Body of pancreas (tissue), 4 donors: ENCODE results near the gene SOX6. TPM values are rescaled to one million over a fixed set of nuclear protein-coding genes. Genes with fewer than 3 reads are reported as not detected.
"Not testable (repeated sequence)": the region's sequence is repeated elsewhere in the genome, so short reads cannot be mapped to it uniquely, and the experiment has no call there.

Experiments used
- ATAC-seq: fragments of 150-250 bp; one replicate; pipeline ENCODE4 v1.9.1; 2016
- DNase-seq, 4 donors: peaks; one replicate each; pipeline ENCODE4 v3.0.0-alpha.2; 2019
- H3K27ac ChIP-seq, 4 donors: fragments of 200-600 bp; sonication (generic); 1 replicate in 3 of 4; 2 replicates in 1 of 4; pipeline versions ENCODE4 v1.5.1 to v1.6.1; 2016 to 2019; ENCODE audit warnings: mild to moderate bottlenecking in 1 of 4, mixed read lengths in 1 of 4, moderate library complexity in 1 of 4
- H3K27me3 ChIP-seq, 2 donors: fragments of 200-600 bp; sonication (generic); one replicate each; pipeline ENCODE4 v1.6.0; 2016; ENCODE audit warnings: mild to moderate bottlenecking in 1 of 2
- H3K36me3 ChIP-seq, 2 donors: fragments of 200-600 bp; sonication (generic); replicated peaks in 1 of 2; 2 replicates each; pipeline ENCODE4 v1.5.1; 2016; ENCODE audit warnings: low read depth in 2 of 2; ENCODE audit not compliant: insufficient read depth in 1 of 2
- H3K4me1 ChIP-seq: fragments of 200-600 bp; sonication (generic); one replicate; pipeline ENCODE4 v1.6.0; 2016
- H3K4me3 ChIP-seq, 2 donors: fragments of 200-600 bp; sonication (generic); 1 replicate in 1 of 2; 2 replicates in 1 of 2; pipeline ENCODE4 v1.5.1; 2016 to 2019
- H3K9me3 ChIP-seq, 3 donors: fragments of 200-600 bp; sonication (generic); 1 replicate in 2 of 3; 2 replicates in 1 of 3; pipeline ENCODE4 v1.5.1; 2016
- CTCF ChIP-seq, 7 experiments: fragments of 450-650 bp in 4 of 7; fragments of 200-600 bp in 3 of 7; sonication (generic) in 3 of 7; IDR thresholded peaks; one replicate each; pipeline ENCODE4 v1.5.1; 2016 to 2019; ENCODE audit warnings: antibody characterized with exemption in 7 of 7
- POLR2A ChIP-seq, 3 donors: fragments of 450-650 bp; IDR thresholded peaks; one replicate each; pipeline ENCODE4 v1.6.1; 2016; ENCODE audit warnings: antibody characterized with exemption in 3 of 3, mild to moderate bottlenecking in 2 of 3
- WGBS, 2 donors: methylation state at CpG; one replicate each; pipeline ENCODE4 v1.1.5; 2017; 5-methylcytosine and 5-hydroxymethylcytosine counted together
- intact Hi-C: fragments of 100-400 bp; cut with DNase I; formaldehyde crosslinking; loops from one replicate; pipeline ENCODE4 v1.15.1; 2023
- total RNA-seq, 2 donors: library from RNA; depleted of rRNA; stranded (reverse); fragments of >200 nt; gene quantifications; one replicate each; pipeline ENCODE4 v1.1.0, GENCODE V29; 2016

The SOX6 gene
- total RNA-seq, 2 donors from 2014 or later, result 21.4 to 23.6 TPM

GRCh38 chr11:15929371-15929901 lies 426.9 kb downstream of the SOX6 start:
- H3K27ac ChIP-seq, result no peak overlapping the region
- no peaks in the 10 kb centered on the region for H3K4me1 ChIP-seq

GRCh38 chr11:15927864-15928217 lies 428.5 kb downstream of the SOX6 start:
- no peaks in the 10 kb centered on the region for H3K4me1 ChIP-seq
- H3K9me3 ChIP-seq, result no peaks in the 10 kb centered on the region
- H3K27me3 ChIP-seq, result no peaks in the 10 kb centered on the region
- no peak overlapping the region for H3K4me3 ChIP-seq
- no peak for DNase-seq
- intact Hi-C loops, result no loop called here
- H3K36me3 ChIP-seq, result no peaks in the 10 kb centered on the region
- H3K27ac ChIP-seq, result no peak overlapping the region
- no peak for ATAC-seq
- no peak for TF ChIP-seq CTCF (IDR thresholded peaks at IDR 0.05)
- TF ChIP-seq POLR2A (IDR thresholded peaks at IDR 0.05), result no peak

More at GRCh38 chr11:15929371-15929901, 426.9 kb downstream of the SOX6 start:
- DNase-seq, result no peak
- no peaks in the 10 kb centered on the region for H3K9me3 ChIP-seq
- WGBS, 2 donors, result 97 to 100% methylated on average over 1 to 3 of the region's 3 CpGs
- TF ChIP-seq CTCF (IDR thresholded peaks at IDR 0.05) (no peak), POLR2A (IDR thresholded peaks at IDR 0.05) (no peak)
- intact Hi-C loops, result no loop called here
- no peaks in the 10 kb centered on the region for H3K27me3 ChIP-seq
- H3K36me3 ChIP-seq, result no peaks in the 10 kb centered on the region
- ATAC-seq, result no peak
- no peak overlapping the region for H3K4me3 ChIP-seq

- WGBS, 2 donors, result 80 to 85% methylated on average over 5 of the region's 5 CpGs
- intact Hi-C loops, result no loop called here
- H3K4me1 ChIP-seq, result no peaks in the 10 kb centered on the region
- no peak for DNase-seq
- no peak overlapping the region for H3K27ac ChIP-seq
- H3K9me3 ChIP-seq, result no peaks in the 10 kb centered on the region
- H3K36me3 ChIP-seq, result no peaks in the 10 kb centered on the region
- ATAC-seq, result no peak
- no peaks in the 10 kb centered on the region for H3K27me3 ChIP-seq
- H3K4me3 ChIP-seq, result no peak overlapping the region
- no peak for TF ChIP-seq POLR2A (IDR thresholded peaks at IDR 0.05)
- no peak for TF ChIP-seq CTCF (IDR thresholded peaks at IDR 0.05)
These were observed 429.0 kb downstream of the SOX6 start for GRCh38 chr11:15927196-15927863.

- TF ChIP-seq POLR2A (IDR thresholded peaks at IDR 0.05), result no peak
- TF ChIP-seq CTCF (IDR thresholded peaks at IDR 0.05), result no peak
- ATAC-seq (no peak), DNase-seq (no peak)
- WGBS, 2 donors, result 43 to 60% methylated on average over 2 of the region's 2 CpGs
- no peaks in the 10 kb centered on the region for H3K36me3 ChIP-seq
- no peaks in the 10 kb centered on the region for H3K27me3 ChIP-seq
- H3K27ac ChIP-seq, result no peak overlapping the region
- intact Hi-C loops, result no loop called here
- H3K4me3 ChIP-seq, result no peak overlapping the region
- H3K4me1 ChIP-seq, result no peaks in the 10 kb centered on the region
- no peaks in the 10 kb centered on the region for H3K9me3 ChIP-seq
These were observed 430.3 kb downstream of the SOX6 start for GRCh38 chr11:15926071-15926470.

- H3K27me3 ChIP-seq, result no peaks in the 10 kb centered on the region
- DNase-seq (no peak), ATAC-seq (no peak)
- H3K36me3 ChIP-seq, result no peaks in the 10 kb centered on the region
- no peaks in the 10 kb centered on the region for H3K9me3 ChIP-seq
- no peaks in the 10 kb centered on the region for H3K4me1 ChIP-seq
- H3K4me3 ChIP-seq, result no peak overlapping the region
- WGBS, 2 donors, result 51 to 60% methylated on average over 2 of the region's 2 CpGs
- no peak for TF ChIP-seq POLR2A (IDR thresholded peaks at IDR 0.05)
- TF ChIP-seq CTCF (IDR thresholded peaks at IDR 0.05), result no peak
- no peak overlapping the region for H3K27ac ChIP-seq
- intact Hi-C loops, result no loop called here
These were observed 433.2 kb downstream of the SOX6 start for GRCh38 chr11:15923183-15923582.

- DNase-seq, intact Hi-C loops: not testable (repeated sequence)
These were observed 433.6 kb downstream of the SOX6 start for GRCh38 chr11:15922745-15923144.

More at GRCh38 chr11:15922745-15923144, 433.6 kb downstream of the SOX6 start:
- not testable (repeated sequence) for H3K4me3 ChIP-seq, H3K9me3 ChIP-seq, H3K4me1 ChIP-seq, ATAC-seq, H3K27ac ChIP-seq, H3K27me3 ChIP-seq, H3K36me3 ChIP-seq
- WGBS, 2 donors, result 91% methylated on average over 6 of the region's 6 CpGs
